Ureter (tissue), 1 donor: ENCODE data around the gene CAMTA1. TPM values are rescaled to one million over a fixed set of nuclear protein-coding genes. Genes with fewer than 3 reads are reported as not detected.
A peak's percentile ranks its signal among the peaks of the same experiment; 100 is the strongest.

Source experiments
- DNase-seq: peaks from one replicate; pipeline ENCODE4 v3.0.0-alpha.2; 2020; ENCODE audit warnings: low spot score
- total RNA-seq: library from RNA; stranded (reverse); gene quantifications from one replicate; pipeline ENCODE4 v1.2.4, GENCODE V29; 2023
- donor health status: DM: yes; HTN: yes; CAD: no.

CAMTA1 gene
- total RNA-seq, 1 donor from 2014 or later, result 88.1 TPM

- DNase-seq, result peak; percentile 62
Observed at GRCh38 chr1:7070389-7071029, 285.3 kb downstream of the CAMTA1 start.

GRCh38 chr1:7076117-7076516 is 290.9 kb downstream of the CAMTA1 start:
- DNase-seq, result no peak

GRCh38 chr1:7076572-7076971 is 291.3 kb downstream of the CAMTA1 start:
- DNase-seq, result no peak

GRCh38 chr1:7077136-7077535 is 291.9 kb downstream of the CAMTA1 start:
- no peak for DNase-seq

- DNase-seq, result no peak
Observed at GRCh38 chr1:7077970-7078369, 292.7 kb downstream of the CAMTA1 start.

- DNase-seq, result no peak
Observed at GRCh38 chr1:7079637-7080036, 294.4 kb downstream of the CAMTA1 start.

- DNase-seq, result no peak
Observed at GRCh38 chr1:7084232-7084894, 299.1 kb downstream of the CAMTA1 start.

- DNase-seq, result no peak
Observed at GRCh38 chr1:7085521-7085920, 300.3 kb downstream of the CAMTA1 start.

GRCh38 chr1:7086106-7086505 is 300.9 kb downstream of the CAMTA1 start:
- no peak for DNase-seq

GRCh38 chr1:7087888-7088287 is 302.6 kb downstream of the CAMTA1 start:
- no peak for DNase-seq

- DNase-seq, result no peak
Observed at GRCh38 chr1:7089497-7089896, 304.2 kb downstream of the CAMTA1 start.

GRCh38 chr1:7093297-7093696 is 308.0 kb downstream of the CAMTA1 start:
- DNase-seq, result no peak

- no peak for DNase-seq
Observed at GRCh38 chr1:7094086-7094485, 308.8 kb downstream of the CAMTA1 start.

GRCh38 chr1:7094509-7094908 is 309.3 kb downstream of the CAMTA1 start:
- DNase-seq, result no peak

GRCh38 chr1:7095343-7095964 is 310.2 kb downstream of the CAMTA1 start:
- no peak for DNase-seq

GRCh38 chr1:7097938-7098592 is 312.8 kb downstream of the CAMTA1 start:
- no peak for DNase-seq

- DNase-seq, result no peak
Observed at GRCh38 chr1:7098641-7099040, 313.4 kb downstream of the CAMTA1 start.

GRCh38 chr1:7100479-7100878 is 315.2 kb downstream of the CAMTA1 start:
- DNase-seq, result no peak

- DNase-seq, result no peak
Observed at GRCh38 chr1:7101187-7101586, 315.9 kb downstream of the CAMTA1 start.

GRCh38 chr1:7103361-7103782 is 318.1 kb downstream of the CAMTA1 start:
- DNase-seq, result no peak

- no peak for DNase-seq
Observed at GRCh38 chr1:7103874-7104273, 318.6 kb downstream of the CAMTA1 start.

GRCh38 chr1:7104339-7104738 is 319.1 kb downstream of the CAMTA1 start:
- no peak for DNase-seq

GRCh38 chr1:7105269-7105668 is 320.0 kb downstream of the CAMTA1 start:
- no peak for DNase-seq
